ENCODE measurements around the gene SBF2. TPM values are rescaled to one million over a fixed set of nuclear protein-coding genes. Genes with fewer than 3 reads are reported as not detected.
"Not testable (repeated sequence)": the region's sequence is repeated elsewhere in the genome, so short reads cannot be mapped to it uniquely, and the experiment has no call there.

SBF2 gene
- total RNA-seq, 5 donors from 2014 or later (not counting 1 experiment from before 2014, with no cell fraction given) = 9.5 to 23.5 (median 13.0) TPM

GRCh38 chr11:9905501-9905951 lies 388.5 kb downstream of the SBF2 start:
- Histone ChIP-seq H3K4me3 (ENCODE audit: control insufficient read depth in 1 of 2, extremely low read depth in 1 of 2, low read length in 1 of 2) (no peak overlapping the region), H3K27ac (ENCODE audit: low read length) (no peak overlapping the region), H3K27me3 (replicated peaks in 1 of 2; ENCODE audit: control insufficient read depth in 2 of 2, extremely low read depth in 1 of 2, insufficient read depth in 2 of 2, low read length in 1 of 2) (no peaks in the 10 kb centered on the region), H3K4me1 (ENCODE audit: control insufficient read depth in 1 of 2, extremely low read depth in 1 of 2, insufficient read depth in 2 of 2, low read length in 2 of 2) (no peaks in the 10 kb centered on the region), H3K36me3 (ENCODE audit: control insufficient read depth in 2 of 2, extremely low read depth in 1 of 2, insufficient read depth in 1 of 2, low read length in 1 of 2) (no peaks in the 10 kb centered on the region), H3K9me3 (no peaks in the 10 kb centered on the region)
- no peaks in the 10 kb centered on the region for H3K27me3 Mint-ChIP-seq
- ChIA-PET CTCF (no interaction called here), POLR2A (no interaction called here)
- no peak for DNase-seq
- no peak overlapping the region for H3K27ac Mint-ChIP-seq
- ATAC-seq (replicated peaks in 1 of 4) = no peak
- no peaks in the 10 kb centered on the region for H3K4me1 Mint-ChIP-seq
- H3K9me3 Mint-ChIP-seq = no peaks in the 10 kb centered on the region
- no peak overlapping the region for H3K4me3 Mint-ChIP-seq
- peaks cover 6% of the 10 kb centered on the region for H3K36me3 Mint-ChIP-seq
- no CpG with 5 or more reads among the region's 1 CpG for WGBS (ENCODE audit: insufficient coverage)

- H3K4me1 ChIP-seq (ENCODE audit: control insufficient read depth in 1 of 2, extremely low read depth in 1 of 2, insufficient read depth in 2 of 2, low read length in 2 of 2) = no peaks in the 10 kb centered on the region
- no peaks in the 10 kb centered on the region for H3K27me3 ChIP-seq (replicated peaks in 1 of 2; ENCODE audit: control insufficient read depth in 2 of 2, extremely low read depth in 1 of 2, insufficient read depth in 2 of 2, low read length in 1 of 2)
- no peaks in the 10 kb centered on the region for H3K9me3 ChIP-seq
- POLR2A ChIA-PET = no interaction called here
- Mint-ChIP-seq H3K4me1 (no peaks in the 10 kb centered on the region), H3K36me3 (peaks cover 6% of the 10 kb centered on the region), H3K27ac (no peak overlapping the region), H3K9me3 (no peaks in the 10 kb centered on the region), H3K4me3 (no peak overlapping the region), H3K27me3 (no peaks in the 10 kb centered on the region)
- no peak for ATAC-seq (replicated peaks in 1 of 4)
- no peaks in the 10 kb centered on the region for H3K36me3 ChIP-seq (ENCODE audit: control insufficient read depth in 2 of 2, extremely low read depth in 1 of 2, insufficient read depth in 1 of 2, low read length in 1 of 2)
- H3K27ac ChIP-seq (ENCODE audit: low read length) = no peak overlapping the region
- CTCF ChIA-PET = no interaction called here
- DNase-seq = no peak
- no CpG with 5 or more reads among the region's 6 CpGs for WGBS (ENCODE audit: insufficient coverage)
- H3K4me3 ChIP-seq (ENCODE audit: control insufficient read depth in 1 of 2, extremely low read depth in 1 of 2, low read length in 1 of 2) = no peak overlapping the region
Observed at GRCh38 chr11:9903579-9903978, 390.4 kb downstream of the SBF2 start.

DNA sequence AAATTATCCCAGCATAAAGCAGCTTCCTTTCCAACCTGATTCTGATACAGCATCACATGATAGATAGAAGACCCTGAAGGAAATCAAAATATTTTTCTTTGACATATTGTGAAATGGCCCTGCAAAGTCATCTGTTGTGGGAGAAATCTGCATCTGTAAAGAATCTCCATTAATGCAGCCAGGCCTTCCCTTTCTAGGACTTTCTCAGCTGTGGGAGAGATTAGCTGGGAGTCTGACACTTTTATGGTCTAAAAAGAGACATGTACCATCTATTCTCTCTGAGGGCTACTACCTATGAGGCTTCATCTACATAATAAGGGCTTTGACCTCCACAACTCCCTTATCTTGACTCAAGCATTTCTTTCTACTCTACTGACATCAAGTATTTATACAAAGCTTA lies 392.1 kb downstream of the SBF2 start:
- no peak overlapping the region for H3K4me3 Mint-ChIP-seq
- ATAC-seq (replicated peaks in 1 of 4) (no peak), DNase-seq (no peak)
- no peaks in the 10 kb centered on the region for H3K9me3 Mint-ChIP-seq
- Histone ChIP-seq H3K36me3 (ENCODE audit: control insufficient read depth in 2 of 2, extremely low read depth in 1 of 2, insufficient read depth in 1 of 2, low read length in 1 of 2) (no peaks in the 10 kb centered on the region), H3K27me3 (replicated peaks in 1 of 2; ENCODE audit: control insufficient read depth in 2 of 2, extremely low read depth in 1 of 2, insufficient read depth in 2 of 2, low read length in 1 of 2) (no peaks in the 10 kb centered on the region), H3K4me3 (ENCODE audit: control insufficient read depth in 1 of 2, extremely low read depth in 1 of 2, low read length in 1 of 2) (no peak overlapping the region), H3K9me3 (no peaks in the 10 kb centered on the region), H3K27ac (ENCODE audit: low read length) (no peak overlapping the region), H3K4me1 (ENCODE audit: control insufficient read depth in 1 of 2, extremely low read depth in 1 of 2, insufficient read depth in 2 of 2, low read length in 2 of 2) (no peaks in the 10 kb centered on the region)
- no peaks in the 10 kb centered on the region for H3K4me1 Mint-ChIP-seq
- CTCF ChIA-PET = no interaction called here
- no peak overlapping the region for H3K27ac Mint-ChIP-seq
- H3K36me3 Mint-ChIP-seq = peaks cover 11% of the 10 kb centered on the region
- no peaks in the 10 kb centered on the region for H3K27me3 Mint-ChIP-seq
- POLR2A ChIA-PET = no interaction called here

DNA sequence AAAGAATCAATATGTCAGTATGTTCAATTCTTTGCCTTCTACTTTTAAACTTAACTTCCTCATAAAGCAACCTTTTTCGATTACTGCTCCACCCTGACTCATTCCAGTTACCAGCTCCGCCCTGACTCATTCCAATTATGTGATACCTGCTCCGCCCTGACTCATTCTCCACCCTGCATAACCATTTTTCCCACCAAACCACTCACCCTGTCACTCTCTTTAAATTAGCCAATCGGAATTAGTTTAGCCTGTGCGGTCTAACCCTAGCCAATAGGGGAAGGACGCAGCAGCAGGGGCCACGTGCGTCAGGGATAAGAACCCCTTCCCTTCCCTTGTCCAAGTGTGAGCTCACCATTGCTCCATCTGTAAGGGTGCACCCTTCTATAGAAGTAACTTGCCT lies 393.8 kb downstream of the SBF2 start:
- POLR2A ChIA-PET; DNase-seq; H3K4me1 Mint-ChIP-seq; ATAC-seq (replicated peaks in 1 of 4); H3K27ac Mint-ChIP-seq; H3K9me3 Mint-ChIP-seq; H3K4me3 ChIP-seq (ENCODE audit: control insufficient read depth in 1 of 2, extremely low read depth in 1 of 2, low read length in 1 of 2); H3K36me3 ChIP-seq (ENCODE audit: control insufficient read depth in 2 of 2, extremely low read depth in 1 of 2, insufficient read depth in 1 of 2, low read length in 1 of 2); H3K4me3 Mint-ChIP-seq; H3K27ac ChIP-seq (ENCODE audit: low read length); CTCF ChIA-PET; H3K27me3 ChIP-seq (replicated peaks in 1 of 2; ENCODE audit: control insufficient read depth in 2 of 2, extremely low read depth in 1 of 2, insufficient read depth in 2 of 2, low read length in 1 of 2); H3K27me3 Mint-ChIP-seq; H3K4me1 ChIP-seq (ENCODE audit: control insufficient read depth in 1 of 2, extremely low read depth in 1 of 2, insufficient read depth in 2 of 2, low read length in 2 of 2); H3K9me3 ChIP-seq: not testable (repeated sequence)
- peaks cover 22% of the 10 kb centered on the region for H3K36me3 Mint-ChIP-seq
- WGBS (ENCODE audit: insufficient coverage) = 83% methylated on average over 4 of the region's 8 CpGs

DNA sequence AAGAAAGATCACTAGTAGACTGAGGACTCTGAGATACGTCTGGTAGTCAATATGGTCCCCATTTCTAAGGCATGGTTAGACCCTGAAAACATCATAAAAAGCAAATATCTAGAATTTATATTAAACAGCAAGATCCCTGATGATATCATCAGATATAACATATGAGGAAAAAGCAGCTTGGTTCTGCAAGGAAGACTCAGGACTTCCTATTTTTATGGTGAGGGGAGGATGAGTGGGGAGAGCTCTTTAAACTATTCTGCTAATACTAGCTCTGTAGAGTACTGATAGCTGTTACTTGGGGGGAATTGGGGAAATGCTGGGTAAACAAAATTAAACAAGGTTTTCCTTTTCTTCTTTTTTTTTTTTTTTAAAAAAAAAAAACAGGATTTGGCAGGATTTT lies 394.3 kb downstream of the SBF2 start:
- no peak overlapping the region for H3K4me3 ChIP-seq (ENCODE audit: control insufficient read depth in 1 of 2, extremely low read depth in 1 of 2, low read length in 1 of 2)
- Mint-ChIP-seq H3K36me3 (peaks cover 27% of the 10 kb centered on the region), H3K4me1 (no peaks in the 10 kb centered on the region), H3K9me3 (peaks cover 0 to 5% (median 0%) of the 10 kb centered on the region in 3 donors), H3K27ac (no peak overlapping the region), H3K27me3 (no peaks in the 10 kb centered on the region), H3K4me3 (no peak overlapping the region)
- H3K27ac ChIP-seq (ENCODE audit: low read length) = no peak overlapping the region
- ChIA-PET CTCF (no interaction called here), POLR2A (no interaction called here)
- no peaks in the 10 kb centered on the region for H3K9me3 ChIP-seq
- H3K27me3 ChIP-seq (replicated peaks in 1 of 2; ENCODE audit: control insufficient read depth in 2 of 2, extremely low read depth in 1 of 2, insufficient read depth in 2 of 2, low read length in 1 of 2) = no peaks in the 10 kb centered on the region
- no CpG with 5 or more reads among the region's 1 CpG for WGBS (ENCODE audit: insufficient coverage)
- H3K4me1 ChIP-seq (ENCODE audit: control insufficient read depth in 1 of 2, extremely low read depth in 1 of 2, insufficient read depth in 2 of 2, low read length in 2 of 2) = no peaks in the 10 kb centered on the region
- no peak for DNase-seq
- no peaks in the 10 kb centered on the region for H3K36me3 ChIP-seq (ENCODE audit: control insufficient read depth in 2 of 2, extremely low read depth in 1 of 2, insufficient read depth in 1 of 2, low read length in 1 of 2)
- no peak for ATAC-seq (replicated peaks in 1 of 4)

- H3K36me3 Mint-ChIP-seq = peaks cover 31% of the 10 kb centered on the region
- H3K4me1 ChIP-seq (ENCODE audit: control insufficient read depth in 1 of 2, extremely low read depth in 1 of 2, insufficient read depth in 2 of 2, low read length in 2 of 2) = no peaks in the 10 kb centered on the region
- H3K4me3 Mint-ChIP-seq = no peak overlapping the region
- H3K27ac Mint-ChIP-seq = no peak overlapping the region
- H3K9me3 Mint-ChIP-seq = peaks cover 0 to 5% (median 0%) of the 10 kb centered on the region in 3 donors
- CTCF ChIA-PET = interaction anchor here in 1 of 2 donors (0.6 kb wide), 1 partner anchor 982 kb away, joined by 3 read pairs; no protein-coding TSS in a partner anchor
- no peaks in the 10 kb centered on the region for H3K9me3 ChIP-seq
- no peaks in the 10 kb centered on the region for H3K27me3 ChIP-seq (replicated peaks in 1 of 2; ENCODE audit: control insufficient read depth in 2 of 2, extremely low read depth in 1 of 2, insufficient read depth in 2 of 2, low read length in 1 of 2)
- POLR2A ChIA-PET = no interaction called here
- WGBS (ENCODE audit: insufficient coverage) = no CpG with 5 or more reads among the region's 2 CpGs
- DNase-seq (no peak), ATAC-seq (replicated peaks in 1 of 4) (no peak)
- H3K4me3 ChIP-seq (ENCODE audit: control insufficient read depth in 1 of 2, extremely low read depth in 1 of 2, low read length in 1 of 2) = no peak overlapping the region
- peaks cover 0 to 7% of the 10 kb centered on the region in 2 donors for H3K36me3 ChIP-seq (ENCODE audit: control insufficient read depth in 2 of 2, extremely low read depth in 1 of 2, insufficient read depth in 1 of 2, low read length in 1 of 2)
- no peaks in the 10 kb centered on the region for H3K27me3 Mint-ChIP-seq
- no peak overlapping the region for H3K27ac ChIP-seq (ENCODE audit: low read length)
- H3K4me1 Mint-ChIP-seq = no peaks in the 10 kb centered on the region
Observed at GRCh38 chr11:9896902-9897301, 397.1 kb downstream of the SBF2 start.

GRCh38 chr11:9895006-9895405 lies 399.0 kb downstream of the SBF2 start:
- DNase-seq (no peak), ATAC-seq (replicated peaks in 1 of 4) (no peak)
- WGBS (ENCODE audit: insufficient coverage) = no CpG with 5 or more reads among the region's 1 CpG
- no peak overlapping the region for H3K27ac ChIP-seq (ENCODE audit: low read length)
- peaks cover 0 to 2% (median 2%) of the 10 kb centered on the region in 3 donors for H3K4me1 Mint-ChIP-seq
- H3K27me3 Mint-ChIP-seq = no peaks in the 10 kb centered on the region
- H3K4me3 Mint-ChIP-seq = no peak overlapping the region
- H3K27me3 ChIP-seq (replicated peaks in 1 of 2; ENCODE audit: control insufficient read depth in 2 of 2, extremely low read depth in 1 of 2, insufficient read depth in 2 of 2, low read length in 1 of 2) = no peaks in the 10 kb centered on the region
- no peak overlapping the region for H3K4me3 ChIP-seq (ENCODE audit: control insufficient read depth in 1 of 2, extremely low read depth in 1 of 2, low read length in 1 of 2)
- H3K36me3 ChIP-seq (ENCODE audit: control insufficient read depth in 2 of 2, extremely low read depth in 1 of 2, insufficient read depth in 1 of 2, low read length in 1 of 2) = peaks cover 0 to 7% of the 10 kb centered on the region in 2 donors
- CTCF ChIA-PET = no interaction called here
- peaks cover 31% of the 10 kb centered on the region for H3K36me3 Mint-ChIP-seq
- H3K27ac Mint-ChIP-seq = no peak overlapping the region
- no peaks in the 10 kb centered on the region for H3K4me1 ChIP-seq (ENCODE audit: control insufficient read depth in 1 of 2, extremely low read depth in 1 of 2, insufficient read depth in 2 of 2, low read length in 2 of 2)
- no peaks in the 10 kb centered on the region for H3K9me3 ChIP-seq
- POLR2A ChIA-PET = no interaction called here
- peaks cover 0 to 5% (median 0%) of the 10 kb centered on the region in 3 donors for H3K9me3 Mint-ChIP-seq
